Sigmoid colon (tissue), 4 donors: ENCODE measurements around the gene CFAP45.

Experiments
- CTCF ChIP-seq, 4 experiments: fragments of 450-650 bp in 3 of 4; fragments of 200-600 bp in 1 of 4; IDR thresholded peaks; one replicate each; pipeline ENCODE4 v1.5.1; 2016 to 2019; ENCODE audit warnings: antibody characterized with exemption in 4 of 4, mild to moderate bottlenecking in 3 of 4, moderate library complexity in 2 of 4
- EP300 ChIP-seq, 4 donors: sonication (generic); formaldehyde crosslinking; IDR thresholded peaks; one replicate each; pipeline ENCODE4 v1.6.1; 2017; ENCODE audit warnings: antibody characterized with exemption in 4 of 4
- POLR2A ChIP-seq, 2 donors: fragments of 450-650 bp; IDR thresholded peaks; one replicate each; pipeline ENCODE4 v1.6.1; 2016; ENCODE audit warnings: antibody characterized with exemption in 2 of 2, mild to moderate bottlenecking in 2 of 2, moderate library complexity in 2 of 2

GRCh38 chr1:159825564-159825963, 74.4 kb downstream of the CFAP45 start:
- no peak for TF ChIP-seq POLR2A (IDR thresholded peaks at IDR 0.05)
- TF ChIP-seq CTCF (IDR thresholded peaks at IDR 0.05) = no peak
- TF ChIP-seq EP300 (IDR thresholded peaks at IDR 0.05) = no peak
